ENCODE results near the gene CLEC16A. TPM values are rescaled to one million over a fixed set of nuclear protein-coding genes. Genes with fewer than 3 reads are reported as not detected.

The CLEC16A gene
- total RNA-seq, 1 donor from 2014 or later = 34.6 TPM

- H3K36me3 ChIP-seq = peaks cover 62% of the 10 kb centered on the region
- intact Hi-C loops (cut with DNase I) = no loop called here
- H3K4me3 ChIP-seq = no peak overlapping the region
- no peaks in the 10 kb centered on the region for H3K9me3 ChIP-seq
- H3K4me1 ChIP-seq = peaks cover 9% of the 10 kb centered on the region
- TF ChIP-seq CTCF (IDR thresholded peaks at IDR 0.05) = no peak
- H3K27ac ChIP-seq = no peak overlapping the region
- H3K27me3 ChIP-seq (ENCODE audit: low read depth) = no peaks in the 10 kb centered on the region
- DNase-seq (no peak), ATAC-seq (peak in 1 of 2 donors; percentile 18)
Measured at GRCh38 chr16:11038777-11039176, 94.4 kb downstream of the CLEC16A start.

GRCh38 chr16:11039726-11040125 lies 95.4 kb downstream of the CLEC16A start:
- H3K9me3 ChIP-seq = no peaks in the 10 kb centered on the region
- H3K36me3 ChIP-seq = peaks cover 70% of the 10 kb centered on the region
- DNase-seq = no peak
- no peak overlapping the region for H3K4me3 ChIP-seq
- intact Hi-C loops (cut with DNase I) = no loop called here
- ATAC-seq = no peak
- no peaks in the 10 kb centered on the region for H3K4me1 ChIP-seq
- H3K27me3 ChIP-seq (ENCODE audit: low read depth) = no peaks in the 10 kb centered on the region
- no peak overlapping the region for H3K27ac ChIP-seq
- TF ChIP-seq CTCF (IDR thresholded peaks at IDR 0.05) = no peak

- Histone ChIP-seq H3K4me3 (no peak overlapping the region), H3K27ac (no peak overlapping the region), H3K36me3 (peaks cover 69% of the 10 kb centered on the region), H3K9me3 (no peaks in the 10 kb centered on the region), H3K4me1 (no peaks in the 10 kb centered on the region), H3K27me3 (ENCODE audit: low read depth) (no peaks in the 10 kb centered on the region)
- no peak for TF ChIP-seq CTCF (IDR thresholded peaks at IDR 0.05)
- DNase-seq (no peak), ATAC-seq (no peak)
- intact Hi-C loops (cut with DNase I) = no loop called here
Measured at GRCh38 chr16:11042191-11042590, 97.8 kb downstream of the CLEC16A start.

GRCh38 chr16:11045441-11045840 lies 101.1 kb downstream of the CLEC16A start:
- ATAC-seq (no peak), DNase-seq (no peak)
- no peak overlapping the region for H3K4me3 ChIP-seq
- no peak for TF ChIP-seq CTCF (IDR thresholded peaks at IDR 0.05)
- no peaks in the 10 kb centered on the region for H3K9me3 ChIP-seq
- peaks cover 19% of the 10 kb centered on the region for H3K4me1 ChIP-seq
- H3K27me3 ChIP-seq (ENCODE audit: low read depth) = no peaks in the 10 kb centered on the region
- H3K27ac ChIP-seq = no peak overlapping the region
- intact Hi-C loops (cut with DNase I) = no loop called here
- H3K36me3 ChIP-seq = peaks cover 61% of the 10 kb centered on the region

- ATAC-seq (no peak), DNase-seq (no peak)
- intact Hi-C loops (cut with DNase I) = no loop called here
- TF ChIP-seq CTCF (IDR thresholded peaks at IDR 0.05) = no peak
- no peaks in the 10 kb centered on the region for H3K9me3 ChIP-seq
- peaks cover 23% of the 10 kb centered on the region for H3K4me1 ChIP-seq
- H3K27me3 ChIP-seq (ENCODE audit: low read depth) = no peaks in the 10 kb centered on the region
- H3K27ac ChIP-seq = no peak overlapping the region
- peaks cover 62% of the 10 kb centered on the region for H3K36me3 ChIP-seq
- H3K4me3 ChIP-seq = no peak overlapping the region
Measured at GRCh38 chr16:11045846-11046245, 101.5 kb downstream of the CLEC16A start.

Data from lower lobe of right lung (tissue), 2 donors.